Neutrophil (primary cell): Measurements from ENCODE around the gene STOML2.

Source experiments
- H3K27ac ChIP-seq: fragments of 200-600 bp; sonication (generic); 2 replicates; pipeline ENCODE4 v1.5.1; 2016; ENCODE audit warnings: mild to moderate bottlenecking, moderate library complexity
- H3K27me3 ChIP-seq: fragments of 200-600 bp; sonication (generic); 2 replicates; pipeline ENCODE4 v1.6.0; 2016; ENCODE audit warnings: mild to moderate bottlenecking
- H3K36me3 ChIP-seq: fragments of 200-600 bp; sonication (generic); 2 replicates; pipeline ENCODE4 v1.5.1; 2017
- H3K4me1 ChIP-seq, 2 experiments: fragments of 200-600 bp in 1 of 2; sonication (generic) in 1 of 2; 1 replicate in 1 of 2; 2 replicates in 1 of 2; pipeline versions ENCODE4 v1.5.1 to v1.6.1; 2013 to 2016; ENCODE audit warnings: low read depth in 1 of 2, low read length in 1 of 2, mild to moderate bottlenecking in 1 of 2, moderate library complexity in 1 of 2; ENCODE audit not compliant: control insufficient read depth in 1 of 2, insufficient read depth in 1 of 2
- H3K4me3 ChIP-seq, 2 experiments: fragments of 200-600 bp in 1 of 2; sonication (generic) in 1 of 2; 1 replicate in 1 of 2; 2 replicates in 1 of 2; pipeline ENCODE4 v1.5.1; 2013 to 2016; ENCODE audit warnings: low read depth in 1 of 2, low read length in 1 of 2, mild to moderate bottlenecking in 1 of 2, moderate library complexity in 1 of 2
- H3K9me3 ChIP-seq: fragments of 200-600 bp; sonication (generic); 2 replicates; pipeline ENCODE4 v1.5.1; 2016
- TF ChIP-seq, protein P1 (sequence below): fragments of 200-600 bp; sonication (generic); IDR thresholded peaks from 2 replicates; pipeline ENCODE4 v1.5.1; 2016; ENCODE audit warnings: antibody characterized with exemption

Gene STOML2

GRCh38 chr9:35134920-35135319 is 32.0 kb upstream of the STOML2 start:
- TF ChIP-seq, protein P1, sequence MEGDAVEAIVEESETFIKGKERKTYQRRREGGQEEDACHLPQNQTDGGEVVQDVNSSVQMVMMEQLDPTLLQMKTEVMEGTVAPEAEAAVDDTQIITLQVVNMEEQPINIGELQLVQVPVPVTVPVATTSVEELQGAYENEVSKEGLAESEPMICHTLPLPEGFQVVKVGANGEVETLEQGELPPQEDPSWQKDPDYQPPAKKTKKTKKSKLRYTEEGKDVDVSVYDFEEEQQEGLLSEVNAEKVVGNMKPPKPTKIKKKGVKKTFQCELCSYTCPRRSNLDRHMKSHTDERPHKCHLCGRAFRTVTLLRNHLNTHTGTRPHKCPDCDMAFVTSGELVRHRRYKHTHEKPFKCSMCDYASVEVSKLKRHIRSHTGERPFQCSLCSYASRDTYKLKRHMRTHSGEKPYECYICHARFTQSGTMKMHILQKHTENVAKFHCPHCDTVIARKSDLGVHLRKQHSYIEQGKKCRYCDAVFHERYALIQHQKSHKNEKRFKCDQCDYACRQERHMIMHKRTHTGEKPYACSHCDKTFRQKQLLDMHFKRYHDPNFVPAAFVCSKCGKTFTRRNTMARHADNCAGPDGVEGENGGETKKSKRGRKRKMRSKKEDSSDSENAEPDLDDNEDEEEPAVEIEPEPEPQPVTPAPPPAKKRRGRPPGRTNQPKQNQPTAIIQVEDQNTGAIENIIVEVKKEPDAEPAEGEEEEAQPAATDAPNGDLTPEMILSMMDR: no peak

GRCh38 chr9:35116898-35117551 is 14.1 kb upstream of the STOML2 start:
- no peaks in the 10 kb centered on the region for H3K9me3 ChIP-seq

More at GRCh38 chr9:35134920-35135319, 32.0 kb upstream of the STOML2 start:
- H3K27me3 ChIP-seq: no peaks in the 10 kb centered on the region
- H3K27ac ChIP-seq: no peak overlapping the region
- no peaks in the 10 kb centered on the region for H3K4me1 ChIP-seq
- H3K36me3 ChIP-seq: no peaks in the 10 kb centered on the region
- H3K9me3 ChIP-seq: no peaks in the 10 kb centered on the region
- no peak overlapping the region for H3K4me3 ChIP-seq

GRCh38 chr9:35116539-35116897 is 13.6 kb upstream of the STOML2 start:
- Histone ChIP-seq H3K27ac (peak overlapping the region; percentile 98), H3K36me3 (no peaks in the 10 kb centered on the region), H3K9me3 (no peaks in the 10 kb centered on the region), H3K27me3 (no peaks in the 10 kb centered on the region), H3K4me1 (peaks cover 46 to 49% of the 10 kb centered on the region in 2 experiments), H3K4me3 (peak overlapping the region; percentile 77 to 85)
- TF ChIP-seq, protein P1: no peak

More at GRCh38 chr9:35116898-35117551, 14.1 kb upstream of the STOML2 start:
- Histone ChIP-seq H3K4me3 (peak overlapping the region; percentile 77 to 85), H3K27ac (peak overlapping the region; percentile 98), H3K36me3 (no peaks in the 10 kb centered on the region), H3K4me1 (peaks cover 41 to 44% of the 10 kb centered on the region in 2 experiments), H3K27me3 (no peaks in the 10 kb centered on the region)
- TF ChIP-seq, protein P1: peak; percentile 92

GRCh38 chr9:35115680-35116538 is 13.0 kb upstream of the STOML2 start, which contains the start of gene ATOSB:
TSS of gene ATOSB (minus strand) at chr9:35115862. CDS start at chr9:35108274, 7,588 bp downstream.
- H3K36me3 ChIP-seq: no peaks in the 10 kb centered on the region
- H3K27ac ChIP-seq: peak within 1 kb of the TSS; percentile 98
- H3K4me3 ChIP-seq: peak within 1 kb of the TSS; percentile 77 to 85
- no peaks in the 10 kb centered on the region for H3K9me3 ChIP-seq
- H3K27me3 ChIP-seq: no peaks in the 10 kb centered on the region
- H3K4me1 ChIP-seq: peaks cover 51 to 52% of the 10 kb centered on the region in 2 experiments
- TF ChIP-seq, protein P1: no peak

GRCh38 chr9:35114840-35115628 is 12.1 kb upstream of the STOML2 start:
- no peaks in the 10 kb centered on the region for H3K27me3 ChIP-seq
- peak overlapping the region; percentile 77 to 85 for H3K4me3 ChIP-seq
- no peaks in the 10 kb centered on the region for H3K9me3 ChIP-seq
- no peaks in the 10 kb centered on the region for H3K36me3 ChIP-seq
- H3K4me1 ChIP-seq: peaks cover 60 to 61% of the 10 kb centered on the region in 2 experiments
- peak overlapping the region; percentile 98 for H3K27ac ChIP-seq
- TF ChIP-seq, protein P1: no peak
